ENCODE data around the gene MYRF. TPM values are rescaled to one million over a fixed set of nuclear protein-coding genes. Genes with fewer than 3 reads are reported as not detected.

The MYRF gene
- total and polyA plus RNA-seq, 2 of the 13 experiments (the other 11 are each of a cell fraction or from before 2014, with no cell fraction given), result 10.2 to 25.9 TPM

- TF ChIP-seq PBX2 (CRISPR knock-in tag; IDR thresholded peaks at IDR 0.05) (no peak), THAP8 (CRISPR knock-in tag; IDR thresholded peaks at IDR 0.05; ENCODE audit: borderline replicate concordance) (peak; percentile 62; the same call in 1 of the 2 replicates), ZNF546 (CRISPR knock-in tag; conservative IDR thresholded peaks at IDR 0.05) (peak; percentile 46; the same call in 1 of the 2 replicates), TERF1 (CRISPR knock-in tag; IDR thresholded peaks at IDR 0.05) (no peak), ZNF646 (CRISPR knock-in tag; IDR thresholded peaks at IDR 0.05) (no peak), MXD1 (CRISPR knock-in tag; IDR thresholded peaks at IDR 0.05) (peak; percentile 91; the same call in 1 of the 2 replicates), ZNF850 (CRISPR knock-in tag; conservative IDR thresholded peaks at IDR 0.05) (no peak), TFE3 (CRISPR knock-in tag; IDR thresholded peaks at IDR 0.05) (no peak; the same call in none of the 2 replicates), ZSCAN22 (CRISPR knock-in tag; IDR thresholded peaks at IDR 0.05) (0 out of 2 replicates have a peak, but pooled peaks have one; percentile 12), CREM (IDR thresholded peaks at IDR 0.05) (peak; percentile 96), CREM (CRISPR knock-in tag; IDR thresholded peaks at IDR 0.05) (no peak), PCBP2 (optimal IDR thresholded peaks at IDR 0.05; ENCODE audit: low read depth, low read length, poor library complexity, severe bottlenecking) (no peak), CERS6 (CRISPR knock-in tag; IDR thresholded peaks at IDR 0.05) (0 out of 2 replicates have a peak, but pooled peaks have one; percentile 31), GATA4 (IDR thresholded peaks at IDR 0.05; ENCODE audit: borderline replicate concordance, low read depth) (0 out of 2 replicates have a peak, but pooled peaks have one; percentile 55), CCDC6 (CRISPR knock-in tag; IDR thresholded peaks at IDR 0.05) (peak; percentile 20; the same call in 1 of the 2 replicates)
Measured at GRCh38 chr11:61792310-61793082, 40.1 kb downstream of the MYRF start, which contains the start of the genes FEN1 and TMEM258 (continued).

All from HepG2 (cell line).